NT2/D1 (cell line): Measurements from ENCODE around the gene USB1.

Experiments used
- SUZ12 ChIP-seq: IDR thresholded peaks from 2 replicates; pipeline ENCODE4 v1.6.1; 2011; ENCODE audit not compliant: insufficient read length, insufficient read depth; ENCODE audit errors: extremely low read depth
- YY1 ChIP-seq: IDR thresholded peaks from 2 replicates; pipeline ENCODE4 v1.6.1; 2011; ENCODE audit not compliant: insufficient read length, insufficient read depth
- ZNF274 ChIP-seq: IDR thresholded peaks from 2 replicates; pipeline ENCODE4 v1.6.1; 2011; ENCODE audit warnings: mild to moderate bottlenecking, low read depth, low read length

DNA sequence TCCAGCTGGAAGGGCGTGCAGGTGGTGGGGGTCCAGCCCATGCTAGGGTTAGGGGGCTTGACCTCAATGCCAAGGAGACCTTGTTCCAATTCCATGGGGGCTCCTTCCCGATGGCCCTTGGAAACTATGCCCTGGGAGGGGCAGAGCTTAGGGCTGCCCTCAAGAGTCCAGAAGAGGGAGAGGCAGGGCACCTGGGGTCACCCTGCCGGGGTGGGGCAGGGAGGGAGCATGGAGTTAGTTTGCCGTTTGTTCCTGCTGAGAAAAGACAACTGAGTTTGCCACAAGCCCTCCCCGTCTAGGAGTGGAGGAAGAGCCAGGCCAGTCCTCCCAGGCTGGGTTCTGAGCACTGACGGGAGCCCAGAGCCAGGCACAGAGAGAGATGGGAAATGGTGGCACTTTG is 45.7 kb downstream of the USB1 start:
- TF ChIP-seq ZNF274: no peak
- TF ChIP-seq YY1: no peak
- TF ChIP-seq SUZ12: no peak
